ENCODE data around the gene DCBLD1.

The DCBLD1 gene

DNA sequence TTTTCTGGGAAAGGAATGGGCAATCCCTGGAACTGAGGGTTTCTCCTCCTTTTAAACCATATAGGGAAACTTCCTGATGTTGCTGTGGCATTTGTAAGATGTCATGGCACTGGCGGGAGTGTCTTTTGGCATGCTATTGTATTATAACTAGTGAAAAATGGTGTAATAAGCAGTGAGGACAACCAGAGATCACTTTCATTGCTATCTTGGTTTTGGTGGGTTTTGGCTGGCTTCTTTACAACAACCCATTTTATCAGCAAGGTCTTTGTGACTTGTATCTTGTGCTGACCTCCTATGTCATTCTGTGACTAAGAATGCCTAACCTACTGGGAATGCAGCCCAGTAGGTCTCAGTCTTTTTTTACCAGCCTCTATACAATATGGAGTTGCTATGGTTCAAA lies 9.1 kb upstream of the DCBLD1 start:
- DNase-seq, result no peak

DNA sequence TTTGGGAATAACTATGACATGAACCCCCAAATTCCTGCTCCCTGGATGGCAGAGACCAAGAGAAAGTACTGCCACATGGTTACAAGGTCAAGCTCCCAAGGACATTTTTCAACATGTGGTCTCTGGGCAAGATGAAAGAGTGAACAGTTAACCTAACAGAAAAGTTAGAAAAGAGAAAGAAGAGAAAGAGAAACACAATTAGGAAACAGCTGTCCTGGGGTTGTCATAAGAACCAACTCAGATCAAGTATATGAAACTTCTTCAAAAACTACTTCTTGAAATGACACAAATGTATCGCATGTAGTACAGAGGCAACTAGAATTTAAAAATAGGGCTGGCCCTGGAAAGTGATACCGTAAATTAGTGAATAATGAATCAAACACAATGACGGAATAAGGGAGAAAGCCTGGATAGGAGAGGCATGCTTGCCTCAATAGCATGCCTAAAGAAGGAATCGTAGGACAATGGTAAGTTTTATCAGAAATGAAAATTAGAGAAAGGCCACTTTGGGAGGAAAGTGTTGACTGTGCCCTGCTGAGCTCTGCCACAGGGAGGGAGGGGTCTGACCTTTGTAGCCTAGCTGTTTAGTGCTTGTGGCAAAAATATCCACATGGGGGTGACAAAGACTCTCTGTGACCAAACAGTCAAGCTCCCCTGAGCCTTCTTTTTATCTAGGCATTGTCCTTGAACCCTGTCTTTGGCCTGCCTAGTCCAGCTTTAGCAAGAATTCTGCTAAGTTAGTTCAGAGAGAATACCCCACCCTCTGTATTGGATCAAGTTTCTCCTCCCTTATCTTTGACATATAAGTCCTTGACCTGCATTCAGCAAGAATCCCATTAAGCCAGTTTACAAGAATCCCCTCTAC lies 4.3 kb upstream of the DCBLD1 start:
- no peak for DNase-seq

DNA sequence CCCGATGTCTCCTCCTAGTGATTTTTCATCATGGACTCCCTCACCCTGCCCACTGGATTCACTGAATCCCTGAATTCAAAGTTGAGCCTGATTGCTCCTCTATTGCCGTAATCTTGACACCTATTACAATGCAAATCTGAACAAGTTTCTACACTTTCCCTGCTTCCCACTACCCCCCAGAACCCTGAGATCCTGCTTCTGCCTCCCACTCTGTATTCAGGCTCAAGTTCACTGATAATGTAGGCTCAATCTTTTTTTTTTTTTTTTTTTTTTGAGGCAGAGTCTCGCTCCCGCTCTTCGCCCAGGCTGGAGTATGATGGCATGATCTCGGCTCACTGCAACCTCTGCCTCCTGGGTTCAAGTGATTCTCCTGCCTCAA lies 3.6 kb upstream of the DCBLD1 start:
- DNase-seq, result no peak

DNA sequence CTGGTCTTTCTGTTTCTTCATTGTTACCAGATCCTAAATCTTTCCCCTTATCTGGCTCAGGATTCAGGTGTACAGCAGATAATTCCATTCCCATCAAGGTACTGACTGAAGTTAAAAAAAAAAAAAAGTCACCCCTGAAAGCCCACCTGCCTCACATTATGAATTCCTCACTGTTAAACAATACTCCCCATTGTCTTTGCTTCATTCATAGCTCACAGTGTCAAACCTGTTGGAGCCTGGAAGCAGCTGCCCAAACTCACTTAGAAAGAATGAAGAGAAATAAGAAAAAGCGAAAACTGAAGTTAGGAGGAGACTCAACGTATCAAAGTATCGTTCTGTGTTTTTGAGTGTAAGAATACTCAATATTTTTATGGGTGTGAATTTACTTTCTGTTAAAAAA lies 1.8 kb upstream of the DCBLD1 start:
- no peak for DNase-seq

DNA sequence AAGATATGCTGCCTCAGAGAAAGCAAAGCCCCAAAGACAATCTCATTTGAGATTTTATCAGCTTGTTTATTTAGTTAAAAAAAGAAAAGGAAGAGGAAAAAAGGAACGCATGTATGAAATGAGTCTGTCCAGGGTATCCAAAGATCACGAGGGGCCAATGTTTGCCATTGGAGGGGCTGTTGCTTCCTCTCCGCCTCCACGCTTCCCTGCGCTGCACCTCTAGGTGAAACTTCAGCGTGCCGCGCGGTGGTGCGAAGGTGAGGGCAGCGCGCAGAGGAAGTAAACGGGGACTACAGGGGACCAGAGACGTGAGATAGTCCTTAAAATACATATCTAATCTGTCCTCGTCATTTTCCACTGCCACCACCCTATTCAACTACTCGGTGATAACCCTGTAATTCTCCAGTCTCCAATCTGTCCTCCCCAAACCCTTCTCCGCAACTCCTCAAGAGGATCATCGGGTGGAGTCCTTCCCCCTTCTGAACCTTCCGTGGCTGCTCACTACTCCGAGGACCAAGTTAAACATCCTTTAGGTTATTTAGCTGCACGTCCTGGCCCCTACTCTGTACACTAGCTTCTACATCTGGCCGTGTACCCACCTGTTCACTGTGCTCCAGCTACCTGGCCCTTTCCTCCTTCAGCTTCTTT lies 1.1 kb upstream of the DCBLD1 start:
- DNase-seq, result no peak

DNA sequence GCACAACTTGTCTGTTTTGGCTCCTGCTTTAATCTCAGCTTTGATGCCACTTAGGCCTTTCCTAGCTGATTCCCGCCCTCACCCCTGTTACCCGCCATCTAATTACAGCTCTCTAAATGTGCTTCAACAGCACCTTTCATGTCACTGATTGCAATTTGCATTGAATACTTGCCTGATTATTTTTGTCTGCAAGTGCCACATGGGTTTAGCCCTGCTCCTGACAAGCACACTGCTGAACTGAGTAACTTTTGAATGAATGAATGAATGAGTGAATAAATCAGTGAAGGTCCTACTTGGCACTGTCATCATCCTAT lies 591 bp upstream of the DCBLD1 start:
- no peak for DNase-seq

DNA sequence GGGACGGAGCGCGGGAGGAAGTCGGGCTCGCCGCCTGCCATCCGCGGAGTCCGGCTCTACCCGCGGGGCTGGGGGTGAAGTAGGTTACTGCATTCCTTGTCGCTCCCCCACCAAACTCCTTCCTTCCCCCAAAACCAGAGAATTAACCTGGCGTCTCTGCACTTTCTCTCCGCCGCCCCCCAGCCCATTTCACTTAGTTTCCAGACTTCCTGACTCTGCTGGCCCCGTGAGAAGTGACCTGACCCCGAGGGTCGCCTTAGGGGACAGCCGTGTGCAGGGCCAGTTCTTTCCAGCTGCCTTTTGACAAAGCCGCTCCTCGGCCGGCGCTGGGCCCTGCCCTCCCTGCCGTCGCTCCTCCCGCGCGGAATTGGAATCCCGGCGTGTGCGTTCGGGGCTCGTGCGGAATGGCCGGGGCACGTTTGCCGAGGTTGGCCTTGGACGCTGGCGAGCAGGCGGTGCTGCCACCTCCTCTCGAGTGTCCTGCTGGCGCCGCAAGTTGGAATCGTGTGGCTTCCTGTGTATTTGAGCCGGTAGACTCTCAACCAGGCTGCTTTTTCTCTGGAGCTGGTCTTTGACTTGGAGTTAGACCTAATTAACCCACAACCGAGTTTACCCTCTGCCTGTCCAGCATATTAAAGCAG lies 650 bp downstream of the DCBLD1 start:
- DNase-seq, result peak; percentile 26

DNA sequence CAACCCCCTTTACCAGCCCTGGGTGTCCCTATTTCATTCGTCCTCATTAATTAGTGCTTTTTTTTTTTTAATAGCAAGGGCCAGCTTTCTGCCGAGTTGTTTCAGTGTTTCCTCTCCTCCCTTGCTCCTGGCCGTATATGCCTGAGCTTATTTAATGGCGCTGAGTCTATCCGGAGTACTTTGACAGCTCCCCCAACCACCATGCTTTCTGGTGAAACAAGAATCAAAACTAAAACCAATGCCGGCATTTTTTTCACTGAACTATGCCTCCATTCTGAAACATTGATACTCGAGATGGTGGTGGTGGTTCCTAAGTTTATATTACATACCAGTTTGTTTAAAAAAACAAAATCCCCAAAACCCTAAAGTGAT lies 1.2 kb downstream of the DCBLD1 start:
- no peak for DNase-seq

DNA sequence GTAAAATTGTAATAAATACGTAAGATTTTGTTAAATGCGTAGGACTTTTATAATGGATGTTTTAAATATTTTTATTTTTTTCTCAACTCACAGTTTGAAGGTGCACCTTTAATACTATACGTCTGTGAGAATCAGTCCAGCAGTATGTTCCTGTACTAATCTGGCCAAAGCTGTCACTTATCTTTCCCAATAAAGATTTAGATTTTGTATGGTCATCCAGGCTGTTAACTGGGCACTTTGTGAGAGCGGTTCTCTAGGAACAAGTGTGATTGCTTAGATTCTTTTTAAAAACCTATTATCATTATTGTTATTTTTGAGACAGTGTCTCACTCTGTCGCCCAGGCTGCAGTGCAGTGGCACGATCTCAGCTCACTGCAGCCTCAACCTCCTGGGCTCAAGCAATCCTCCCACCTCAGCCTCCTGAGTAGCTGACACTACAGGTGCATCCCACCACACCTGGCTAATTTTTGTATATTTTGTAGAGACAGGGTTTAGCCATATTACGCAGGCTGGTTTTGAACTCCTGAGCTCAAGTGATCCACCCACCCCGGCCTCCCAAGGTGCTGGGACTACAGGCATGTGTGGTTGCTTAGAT lies 1.7 kb downstream of the DCBLD1 start:
- DNase-seq, result no peak

DNA sequence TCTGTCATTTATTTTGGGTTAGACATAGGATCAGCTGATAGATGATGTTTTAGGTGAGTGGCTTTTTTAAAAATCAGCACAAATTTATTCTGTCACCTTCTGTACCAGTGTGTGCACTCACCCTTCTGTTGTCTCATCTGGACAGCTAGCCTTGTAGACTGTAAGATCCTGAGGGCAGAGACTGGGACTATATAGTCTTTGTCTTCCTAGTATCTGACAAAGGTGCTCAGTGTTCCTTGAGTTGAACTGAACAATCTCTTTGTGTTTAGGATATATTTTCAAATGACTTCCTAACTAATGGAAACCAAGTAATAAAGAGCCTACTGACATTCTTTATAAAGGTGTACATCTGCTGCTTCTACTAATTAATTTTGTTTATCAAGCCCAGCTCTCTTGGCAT lies 3.0 kb downstream of the DCBLD1 start:
- DNase-seq, result no peak

DNA sequence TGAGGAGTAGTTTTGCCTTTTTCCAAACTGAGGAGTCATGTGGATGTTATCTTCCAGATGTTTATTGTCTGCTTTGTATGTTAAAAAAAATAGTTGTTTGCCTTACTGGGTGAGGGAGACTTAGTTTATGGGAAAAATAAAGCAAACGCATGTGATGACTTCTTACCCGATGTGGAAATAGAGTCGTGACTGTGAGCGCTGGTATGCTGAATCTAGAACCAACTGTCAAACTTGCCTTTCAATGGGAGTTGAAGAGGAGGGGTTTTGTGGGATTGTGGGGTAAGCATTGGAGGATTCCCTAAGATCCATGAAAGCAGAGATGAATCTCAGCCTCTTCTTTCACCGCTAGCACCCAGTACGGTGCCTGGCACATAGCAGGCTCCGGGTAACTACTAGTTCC lies 5.3 kb downstream of the DCBLD1 start:
- no peak for DNase-seq

DNA sequence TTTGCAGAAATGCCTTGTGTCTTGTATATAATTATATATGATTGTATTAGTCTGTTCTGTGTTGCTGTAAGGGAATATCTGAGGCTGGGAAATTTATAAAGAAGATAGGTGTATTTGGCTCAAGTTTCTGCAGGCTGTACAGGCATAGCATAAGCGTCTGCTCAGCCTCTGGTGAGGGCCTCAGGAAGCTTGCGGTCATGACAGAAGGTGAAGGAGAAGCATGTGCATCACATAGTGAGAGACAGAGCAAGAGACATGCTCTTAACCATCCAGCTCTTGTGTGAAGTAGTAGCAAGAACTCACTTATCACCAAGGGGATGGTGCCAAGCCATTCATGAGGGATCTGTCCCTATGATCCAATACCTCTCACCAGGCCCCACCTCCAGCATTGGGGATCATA lies 6.5 kb downstream of the DCBLD1 start:
- DNase-seq, result no peak

DNA sequence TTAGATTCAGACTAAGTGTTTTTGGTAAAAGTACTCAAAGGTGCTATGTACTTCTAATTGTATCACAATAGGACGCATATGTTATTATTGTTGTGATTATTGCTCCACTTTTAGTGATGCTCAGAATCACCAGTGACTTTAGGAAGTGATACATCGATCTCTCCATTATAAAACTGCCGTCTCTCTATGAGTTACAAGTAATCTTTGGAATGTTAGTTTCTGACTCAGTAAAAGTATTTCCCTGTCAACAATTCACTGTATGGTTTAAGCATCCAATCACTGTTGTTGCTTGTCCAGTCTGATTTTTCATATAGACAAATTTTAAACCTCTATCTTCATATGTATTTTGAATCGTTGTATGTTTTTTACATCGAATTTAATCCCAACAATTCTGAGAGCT lies 9.4 kb downstream of the DCBLD1 start:
- no peak for DNase-seq

DNA sequence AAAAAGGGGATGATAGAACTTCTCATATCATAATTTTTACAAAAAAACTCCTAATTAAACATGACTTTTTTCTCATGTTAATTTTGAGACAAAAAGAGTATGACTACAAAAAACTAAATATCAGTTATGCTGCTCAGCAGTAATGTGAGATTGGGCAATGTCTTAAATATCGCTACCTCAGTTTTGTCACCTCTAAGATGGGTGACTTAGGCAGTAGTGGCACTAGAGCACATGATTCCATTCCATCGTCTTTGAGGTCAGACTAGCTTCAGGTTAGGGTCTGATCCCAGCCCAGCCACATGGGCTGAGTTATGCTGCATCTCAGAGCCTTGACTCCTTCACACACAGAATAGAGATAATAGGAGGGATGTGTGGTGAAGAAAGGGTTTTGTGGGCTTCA lies 11.0 kb downstream of the DCBLD1 start:
- no peak for DNase-seq

DNA sequence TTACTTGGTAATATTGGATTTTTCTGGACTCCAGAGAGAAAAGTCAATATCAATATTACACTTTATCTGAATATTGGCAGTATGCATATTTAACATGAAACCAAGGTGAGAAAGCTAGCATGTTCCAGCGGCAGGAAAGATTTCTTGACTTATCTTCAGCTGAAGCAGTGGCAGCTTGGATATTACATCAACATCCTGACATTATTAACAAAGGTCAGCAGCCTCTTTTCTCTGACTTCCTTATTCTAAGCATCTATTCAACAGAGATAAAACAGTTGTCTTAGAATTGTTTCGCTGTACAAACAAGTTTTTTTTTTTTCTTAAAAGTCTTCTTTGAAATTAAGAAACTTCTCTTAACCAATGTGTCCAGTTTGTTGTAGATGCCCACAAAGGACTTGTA lies 11.8 kb downstream of the DCBLD1 start:
- DNase-seq, result no peak

DNA sequence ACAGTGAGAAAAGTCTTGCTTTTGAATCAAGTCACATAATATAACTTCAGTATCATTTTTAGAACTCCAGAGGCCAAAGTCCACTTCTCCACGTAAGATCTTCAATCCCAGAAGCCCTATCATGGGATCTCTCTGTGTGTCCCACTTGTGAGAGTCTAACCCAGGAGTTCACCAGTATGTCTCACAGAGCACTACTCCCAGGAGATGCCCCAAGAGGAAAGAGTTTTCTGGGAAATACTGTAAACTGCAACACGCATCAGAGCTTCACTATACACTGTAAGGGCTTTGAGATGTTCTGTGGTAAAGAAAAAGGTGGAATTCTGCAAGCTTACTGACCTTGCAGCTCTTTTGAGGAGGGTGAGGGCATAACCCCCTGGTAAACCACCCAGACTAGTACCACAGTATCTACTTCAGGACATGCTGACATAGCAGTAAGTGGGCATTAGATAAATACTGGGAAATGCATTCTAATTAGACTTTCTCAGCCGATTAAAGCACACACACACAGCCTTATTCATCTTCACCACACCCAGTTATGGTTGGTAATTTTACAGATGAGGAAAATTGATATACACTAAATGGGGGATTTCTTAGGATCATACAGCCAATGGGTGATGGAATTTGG lies 12.3 kb downstream of the DCBLD1 start:
- DNase-seq, result no peak

DNA sequence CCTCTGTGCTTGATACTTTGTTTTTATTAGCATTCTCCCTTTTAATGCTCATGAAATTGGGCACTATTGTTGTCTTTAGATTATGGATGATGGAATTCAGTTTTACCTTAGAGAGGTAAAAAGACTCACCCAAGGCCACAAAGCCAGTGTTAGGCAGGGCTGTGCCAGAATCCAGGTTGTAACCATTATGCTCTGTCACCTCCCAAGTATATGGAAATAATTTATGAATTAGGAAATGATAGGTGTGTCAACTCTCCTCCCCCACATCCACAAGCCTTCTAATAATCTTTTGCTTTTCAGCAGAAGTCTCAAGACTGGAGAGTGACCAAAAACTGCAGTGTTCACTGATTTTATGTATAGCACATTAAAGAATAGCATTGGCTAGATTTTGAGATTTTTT lies 13.0 kb downstream of the DCBLD1 start:
- DNase-seq, result no peak

DNA sequence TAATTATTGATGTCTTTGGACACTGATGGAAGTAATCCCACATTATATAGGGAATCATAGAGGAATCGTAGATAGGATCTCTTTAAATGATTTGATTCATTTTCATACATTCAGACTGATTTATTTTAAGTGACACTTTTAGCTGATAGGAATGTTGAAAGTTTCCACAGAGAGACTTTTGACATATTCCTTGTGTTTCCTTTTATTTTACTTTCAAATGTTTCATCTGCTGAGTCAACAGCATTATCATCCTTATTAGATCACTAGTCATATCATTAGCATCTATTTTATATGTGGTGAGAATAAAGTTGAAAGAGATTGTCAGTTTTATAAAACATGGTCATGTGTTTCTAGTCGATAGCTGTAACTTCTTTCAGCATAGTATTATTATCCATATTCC lies 13.4 kb downstream of the DCBLD1 start:
- DNase-seq, result no peak

DNA sequence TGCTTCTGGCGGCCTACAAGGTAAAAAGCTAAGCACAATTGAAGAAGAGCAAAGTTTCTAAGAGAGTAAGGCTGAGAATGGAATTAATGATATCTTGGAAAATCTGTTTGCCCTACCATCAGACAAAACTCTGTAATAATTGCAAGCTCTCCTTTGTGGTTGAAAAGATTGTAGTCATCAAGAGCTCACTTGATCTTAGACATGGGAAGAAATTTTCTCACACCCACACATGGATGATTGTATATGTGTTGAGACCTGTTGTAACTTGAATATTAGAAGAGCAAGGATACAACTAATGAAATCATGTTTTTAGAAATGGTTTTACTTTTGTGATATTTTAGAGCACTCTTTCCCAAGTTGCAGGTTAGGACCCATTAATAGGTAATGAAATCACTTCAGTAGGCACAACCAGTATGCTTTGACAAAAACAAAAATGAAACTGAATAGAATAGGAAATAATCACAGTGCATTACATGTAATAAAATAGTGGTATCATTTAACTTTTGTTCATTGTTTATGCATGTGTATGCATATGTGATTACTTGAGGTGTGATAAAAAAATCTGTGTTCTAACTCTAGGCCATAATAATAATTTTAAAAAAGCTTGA lies 14.0 kb downstream of the DCBLD1 start:
- DNase-seq, result no peak

DNA sequence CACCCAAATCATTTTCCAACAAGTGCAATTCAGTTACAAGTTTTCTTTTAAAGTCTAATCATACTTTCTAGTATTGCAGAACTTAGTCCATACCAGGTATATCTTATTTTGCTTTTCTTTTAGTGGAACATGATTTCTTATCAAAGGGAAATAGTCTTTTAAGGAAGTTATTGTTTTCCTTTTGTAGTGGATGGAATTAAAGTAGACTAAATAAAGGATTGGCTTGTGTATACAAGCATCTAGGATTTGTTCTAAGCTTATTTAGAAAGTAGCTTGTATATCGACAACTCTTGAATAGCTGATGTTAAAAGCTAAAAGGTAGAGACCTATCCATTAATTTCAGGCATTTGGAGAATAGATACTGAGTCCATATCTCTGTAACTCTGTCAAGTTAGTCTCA lies 14.8 kb downstream of the DCBLD1 start:
- no peak for DNase-seq

DNA sequence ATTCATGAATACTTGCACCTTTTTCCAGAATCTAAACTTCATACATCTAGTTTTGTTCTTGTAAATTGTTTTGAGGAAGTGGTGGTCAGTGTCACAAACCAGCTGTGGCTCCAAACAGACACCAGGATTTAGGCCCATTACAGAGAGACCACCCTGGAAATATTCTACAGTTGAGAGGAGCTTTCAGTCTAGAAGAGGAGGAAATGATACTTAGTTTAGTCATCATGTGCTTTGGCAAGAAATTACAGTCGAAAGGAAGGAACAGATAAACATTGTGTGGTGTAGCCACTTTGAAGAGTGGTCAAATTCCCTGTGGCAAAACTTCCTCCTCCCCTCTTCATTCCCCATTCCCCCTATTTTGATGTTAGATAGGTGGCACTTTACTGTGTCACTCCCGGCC lies 15.7 kb downstream of the DCBLD1 start:
- peak; percentile 29 for DNase-seq

DNA sequence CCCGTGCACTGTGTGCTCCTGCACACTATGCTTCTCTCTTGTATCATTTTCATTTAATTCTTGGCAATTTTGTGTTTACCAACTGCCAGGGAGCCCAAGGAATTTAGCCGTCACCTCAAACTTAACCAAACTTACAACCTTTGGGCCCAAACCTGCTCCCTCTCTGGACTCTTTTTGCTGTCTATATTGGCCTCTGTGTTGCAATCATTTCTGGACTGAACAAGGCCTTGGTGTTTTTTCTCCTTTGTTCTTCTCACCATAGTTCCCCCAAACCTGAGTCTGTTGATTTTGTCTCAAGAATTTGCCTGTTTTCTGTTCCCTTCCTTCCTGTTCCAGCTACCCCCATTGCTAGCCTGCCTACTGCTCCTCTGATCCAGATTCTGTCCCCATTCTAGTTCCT lies 19.2 kb downstream of the DCBLD1 start:
- no peak for DNase-seq

DNA sequence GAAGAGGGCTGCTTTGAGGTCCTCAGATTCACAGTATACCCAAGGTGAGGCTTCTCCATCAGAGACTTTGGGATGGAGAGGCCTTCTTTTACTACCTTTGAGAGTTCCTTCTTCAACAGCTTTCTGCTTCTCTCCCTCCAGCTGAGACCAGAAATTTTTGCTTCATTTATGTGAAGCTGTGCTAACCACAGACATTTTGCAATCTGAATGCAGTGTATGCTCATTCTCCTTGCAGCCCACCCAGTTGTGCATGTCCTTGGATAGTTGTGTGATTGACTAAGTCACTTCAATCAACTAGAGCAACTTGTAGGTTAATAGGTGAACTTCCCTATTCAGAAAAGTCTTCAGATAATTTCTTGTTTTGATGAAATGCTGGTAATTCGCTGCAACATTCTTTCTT lies 20.1 kb downstream of the DCBLD1 start:
- DNase-seq, result no peak
